DOHH2 (cell line): ENCODE data around the gene EPHA4.

ENCODE experiments used
- CTCF ChIP-seq: fragments of 200-600 bp; sonication (generic); IDR thresholded peaks from one replicate; pipeline ENCODE4 v1.5.1; 2014; ENCODE audit warnings: antibody characterized with exemption, mild to moderate bottlenecking, low read depth, low read length; ENCODE audit not compliant: poor library complexity, severe bottlenecking
- EZH2phosphoT487 ChIP-seq: fragments of 200-600 bp; sonication (generic); IDR thresholded peaks from 2 replicates; pipeline ENCODE4 v1.6.1; 2017; ENCODE audit warnings: borderline replicate concordance, mild to moderate bottlenecking, antibody characterized with exemption, low read length, moderate library complexity, mixed read lengths

- TF ChIP-seq CTCF = no peak
- no peak for TF ChIP-seq EZH2phosphoT487
Observed at GRCh38 chr2:221561770-221562169, 10.3 kb downstream of the EPHA4 start.
